ENCODE measurements around the gene ANAPC2. TPM values are rescaled to one million over a fixed set of nuclear protein-coding genes. Genes with fewer than 3 reads are reported as not detected.

ANAPC2 gene
- total RNA-seq, result 25.5 and 28.8 TPM in 2 replicates

GRCh38 chr9:137188490-137189296 is at the start of gene ANAPC2, which contains the start of gene SSNA1:
Gene ANAPC2, minus strand, starts transcription at chr9:137188560. Its CDS starts 28 bp downstream, at chr9:137188532.
Gene SSNA1, plus strand, starts transcription at chr9:137188676. Its CDS starts 51 bp downstream, at chr9:137188727.

GRCh38 chr9:137230705-137231371 is 42.5 kb upstream of the ANAPC2 start, which contains the start of gene SLC34A3:
Gene SLC34A3, plus strand, starts transcription at chr9:137230901. Its CDS starts 802 bp downstream, at chr9:137231703.

GRCh38 chr9:137227054-137227852 is 38.9 kb upstream of the ANAPC2 start, which contains the start of gene RNF224:
Gene RNF224, plus strand, starts transcription at chr9:137227502. Its CDS starts 834 bp downstream, at chr9:137228336.

GRCh38 chr9:137224830-137225694 is 36.7 kb upstream of the ANAPC2 start, which contains the start of gene CYSRT1:
Gene CYSRT1, plus strand, starts transcription at chr9:137225174. Its CDS starts 448 bp downstream, at chr9:137225622.

GRCh38 chr9:137222190-137223077 is 34.1 kb upstream of the ANAPC2 start, which contains the start of gene RNF208:
Gene RNF208, minus strand, starts transcription at chr9:137222240. Its CDS starts 1,028 bp downstream, at chr9:137221212.

GRCh38 chr9:137205126-137206069 is 17.0 kb upstream of the ANAPC2 start, which contains the start of the genes NDOR1 and TMEM203:
Gene NDOR1, plus strand, starts transcription at chr9:137205700. Its CDS starts 78 bp downstream, at chr9:137205778.
Gene TMEM203, minus strand, starts transcription at chr9:137205648. Its CDS starts 234 bp downstream, at chr9:137205414.

GRCh38 chr9:137200311-137201204 is 12.2 kb upstream of the ANAPC2 start, which contains the start of gene TPRN:
Gene TPRN, minus strand, starts transcription at chr9:137200741. Its CDS starts 30 bp downstream, at chr9:137200711.

GRCh38 chr9:137169896-137170358 is 18.4 kb downstream of the ANAPC2 start, which contains the start of gene LRRC26:
Gene LRRC26, minus strand, starts transcription at chr9:137170051. Its CDS starts 108 bp downstream, at chr9:137169943.

GRCh38 chr9:137138722-137139467 is 49.5 kb downstream of the ANAPC2 start, which contains the start of gene GRIN1:
Gene GRIN1, plus strand, starts transcription at chr9:137139154. Its CDS starts 333 bp downstream, at chr9:137139487.

Other genes with a start within 250 kb of the ANAPC2 start
- gene FBXW5, start 243.8 kb downstream of the ANAPC2 start, total RNA-seq, result 142 and 159 TPM in 2 replicates
- 0.59 TPM in 1 of 2 replicates, not detected in the other for gene C8G, start 243.3 kb downstream of the ANAPC2 start, total RNA-seq
- gene LCN12, start 236.3 kb downstream of the ANAPC2 start, total RNA-seq, result 0.30 and 0.51 TPM in 2 replicates
- 8.3 and 21.4 TPM in 2 replicates for gene PTGDS, start 211.1 kb downstream of the ANAPC2 start, total RNA-seq
- 0.88 and 1.5 TPM in 2 replicates for gene LCNL1, start 205.6 kb downstream of the ANAPC2 start, total RNA-seq
- gene PAXX, start 196.1 kb downstream of the ANAPC2 start, total RNA-seq, result 13.5 and 17.8 TPM in 2 replicates
- 2.5 and 3.3 TPM in 2 replicates for gene CLIC3, start 192.0 kb downstream of the ANAPC2 start, total RNA-seq
- gene ABCA2, start 160.3 kb downstream of the ANAPC2 start, total RNA-seq, result 46.0 and 68.3 TPM in 2 replicates
- under 0.01 TPM in 1 of 2 replicates, not detected in the other for gene FUT7, start 156.5 kb downstream of the ANAPC2 start, total RNA-seq
- 27.3 and 49.4 TPM in 2 replicates for gene NPDC1, start 142.4 kb downstream of the ANAPC2 start, total RNA-seq
- not detected in 2 replicates for gene ENTPD2, start 134.5 kb downstream of the ANAPC2 start, total RNA-seq
- gene SAPCD2, start 118.0 kb downstream of the ANAPC2 start, total RNA-seq, result 0.89 and 5.7 TPM in 2 replicates
- 18.7 and 21.5 TPM in 2 replicates for gene UAP1L1, start 111.0 kb downstream of the ANAPC2 start, total RNA-seq
- gene MAN1B1, start 101.6 kb downstream of the ANAPC2 start, total RNA-seq, result 176 and 185 TPM in 2 replicates
- gene DPP7, start 73.8 kb downstream of the ANAPC2 start, total RNA-seq, result 69.1 and 79.6 TPM in 2 replicates
- gene GRIN1, start 49.4 kb downstream of the ANAPC2 start, total RNA-seq, result 0.09 TPM in 1 of 2 replicates, not detected in the other
- gene LRRC26, start 18.5 kb downstream of the ANAPC2 start, total RNA-seq, result not detected in 2 replicates
- gene TMEM210, start 16.5 kb downstream of the ANAPC2 start, total RNA-seq, result not detected in 2 replicates
- gene SSNA1, start 116 bp upstream of the ANAPC2 start, total RNA-seq, result 51.0 and 65.9 TPM in 2 replicates
- 6.2 and 8.9 TPM in 2 replicates for gene TPRN, start 12.2 kb upstream of the ANAPC2 start, total RNA-seq
- 32.1 and 32.8 TPM in 2 replicates for gene TMEM203, start 17.1 kb upstream of the ANAPC2 start, total RNA-seq
- 2.7 and 5.4 TPM in 2 replicates for gene NDOR1, start 17.1 kb upstream of the ANAPC2 start, total RNA-seq
- 0.30 and 0.83 TPM in 2 replicates for gene RNF208, start 33.7 kb upstream of the ANAPC2 start, total RNA-seq
- 0.30 and 0.46 TPM in 2 replicates for gene CYSRT1, start 36.6 kb upstream of the ANAPC2 start, total RNA-seq
- not detected in 2 replicates for gene RNF224, start 38.9 kb upstream of the ANAPC2 start, total RNA-seq
- under 0.01 TPM in 1 of 2 replicates, not detected in the other for gene SLC34A3, start 42.3 kb upstream of the ANAPC2 start, total RNA-seq
- 60.9 and 219 TPM in 2 replicates for gene TUBB4B, start 52.7 kb upstream of the ANAPC2 start, total RNA-seq
- gene STPG3, start 62.7 kb upstream of the ANAPC2 start, total RNA-seq, result not detected in 2 replicates
- gene NELFB, start 66.8 kb upstream of the ANAPC2 start, total RNA-seq, result 36.5 and 54.9 TPM in 2 replicates
- 19.0 and 33.5 TPM in 2 replicates for gene TOR4A, start 89.2 kb upstream of the ANAPC2 start, total RNA-seq
- gene NRARP, start 113.7 kb upstream of the ANAPC2 start, total RNA-seq, result 0.18 and 0.30 TPM in 2 replicates
- 10.8 and 12.2 TPM in 2 replicates for gene EXD3, start 234.6 kb upstream of the ANAPC2 start, total RNA-seq
- 0.18 and 0.30 TPM in 2 replicates for gene NOXA1, start 234.8 kb upstream of the ANAPC2 start, total RNA-seq

All from smooth muscle cell of the umbilical artery (primary cell).